Right atrium auricular region (tissue), 2 donors: Measurements from ENCODE around the gene ARHGAP21. TPM values are rescaled to one million over a fixed set of nuclear protein-coding genes. Genes with fewer than 3 reads are reported as not detected.

Experiments used
- DNase-seq: peaks from one replicate; pipeline ENCODE4 v3.0.0-alpha.2; 2019; ENCODE audit warnings: low spot score
- H3K27ac ChIP-seq, 2 donors: fragments of 200-600 bp; sonication (generic); 1 replicate in 1 of 2; 2 replicates in 1 of 2; pipeline ENCODE4 v1.5.1; 2016 to 2019
- H3K27me3 ChIP-seq, 2 donors: fragments of 200-600 bp; sonication (generic); one replicate each; pipeline versions ENCODE4 v1.5.1 to v1.6.0; 2017 to 2019
- H3K36me3 ChIP-seq: fragments of 200-600 bp; sonication (generic); one replicate; pipeline ENCODE4 v1.5.1; 2016
- H3K4me1 ChIP-seq, 2 donors: fragments of 200-600 bp; sonication (generic); one replicate each; pipeline versions ENCODE4 v1.5.1 to v1.6.0; 2017 to 2019
- H3K4me3 ChIP-seq, 2 donors: fragments of 200-600 bp; sonication (generic); 1 replicate in 1 of 2; 2 replicates in 1 of 2; pipeline ENCODE4 v1.5.1; 2017 to 2019; ENCODE audit warnings: mild to moderate bottlenecking in 1 of 2, moderate library complexity in 1 of 2
- H3K9me3 ChIP-seq, 2 donors: fragments of 200-600 bp; sonication (generic); one replicate each; pipeline ENCODE4 v1.5.1; 2019
- CTCF ChIP-seq, 2 donors: fragments of 200-600 bp; sonication (generic); IDR thresholded peaks; one replicate each; pipeline ENCODE4 v1.5.1; 2019; ENCODE audit warnings: antibody characterized with exemption in 2 of 2
- total RNA-seq, 2 donors: library from RNA; depleted of rRNA; stranded (reverse); fragments of >200 nt; gene quantifications; one replicate each; pipeline ENCODE4 v1.1.0, GENCODE V29; 2016

Gene ARHGAP21
- total RNA-seq, 2 donors from 2014 or later: 45.0 to 46.3 TPM

GRCh38 chr10:24571870-24572450 is 151.7 kb downstream of the ARHGAP21 start:
- no peaks in the 10 kb centered on the region for H3K4me1 ChIP-seq
- H3K27me3 ChIP-seq: no peaks in the 10 kb centered on the region
- TF ChIP-seq CTCF (IDR thresholded peaks at IDR 0.05): no peak
- H3K27ac ChIP-seq: no peak overlapping the region
- no peak overlapping the region for H3K4me3 ChIP-seq
- DNase-seq: no peak
- H3K9me3 ChIP-seq: no peaks in the 10 kb centered on the region
- no peaks in the 10 kb centered on the region for H3K36me3 ChIP-seq

- H3K9me3 ChIP-seq: no peaks in the 10 kb centered on the region
- no peaks in the 10 kb centered on the region for H3K4me1 ChIP-seq
- H3K27me3 ChIP-seq: no peaks in the 10 kb centered on the region
- H3K4me3 ChIP-seq: no peak overlapping the region
- no peak for TF ChIP-seq CTCF (IDR thresholded peaks at IDR 0.05)
- H3K36me3 ChIP-seq: no peaks in the 10 kb centered on the region
- H3K27ac ChIP-seq: no peak overlapping the region
- DNase-seq: no peak
These were observed 152.8 kb downstream of the ARHGAP21 start for GRCh38 chr10:24570658-24571426.

- H3K36me3 ChIP-seq: no peaks in the 10 kb centered on the region
- TF ChIP-seq CTCF (IDR thresholded peaks at IDR 0.05): no peak
- H3K4me1 ChIP-seq: no peaks in the 10 kb centered on the region
- no peak overlapping the region for H3K27ac ChIP-seq
- H3K27me3 ChIP-seq: no peaks in the 10 kb centered on the region
- peaks cover 0 to 1% of the 10 kb centered on the region in 2 donors for H3K9me3 ChIP-seq
- no peak for DNase-seq
- no peak overlapping the region for H3K4me3 ChIP-seq
These were observed 153.6 kb downstream of the ARHGAP21 start for GRCh38 chr10:24569828-24570657.

GRCh38 chr10:24569330-24569796 is 154.3 kb downstream of the ARHGAP21 start:
- no peak overlapping the region for H3K27ac ChIP-seq
- H3K36me3 ChIP-seq: no peaks in the 10 kb centered on the region
- peaks cover 0 to 3% of the 10 kb centered on the region in 2 donors for H3K9me3 ChIP-seq
- H3K27me3 ChIP-seq: no peaks in the 10 kb centered on the region
- DNase-seq: no peak
- no peak overlapping the region for H3K4me3 ChIP-seq
- H3K4me1 ChIP-seq: no peaks in the 10 kb centered on the region
- TF ChIP-seq CTCF (IDR thresholded peaks at IDR 0.05): no peak

GRCh38 chr10:24568042-24568441 is 155.6 kb downstream of the ARHGAP21 start:
- DNase-seq: no peak
- Histone ChIP-seq H3K9me3 (peaks cover 0 to 3% of the 10 kb centered on the region in 2 donors), H3K36me3 (no peaks in the 10 kb centered on the region), H3K4me3 (no peak overlapping the region), H3K4me1 (no peaks in the 10 kb centered on the region), H3K27ac (no peak overlapping the region), H3K27me3 (no peaks in the 10 kb centered on the region)
- no peak for TF ChIP-seq CTCF (IDR thresholded peaks at IDR 0.05)
